CD4-positive, alpha-beta T cell treated with Interleukin-15 for 1 hour (primary cell): ENCODE results near the gene CX3CR1.

Experiments
- DNase-seq: peaks from one replicate; pipeline ENCODE4 v3.0.0-alpha.2; 2020

CX3CR1 gene

DNA sequence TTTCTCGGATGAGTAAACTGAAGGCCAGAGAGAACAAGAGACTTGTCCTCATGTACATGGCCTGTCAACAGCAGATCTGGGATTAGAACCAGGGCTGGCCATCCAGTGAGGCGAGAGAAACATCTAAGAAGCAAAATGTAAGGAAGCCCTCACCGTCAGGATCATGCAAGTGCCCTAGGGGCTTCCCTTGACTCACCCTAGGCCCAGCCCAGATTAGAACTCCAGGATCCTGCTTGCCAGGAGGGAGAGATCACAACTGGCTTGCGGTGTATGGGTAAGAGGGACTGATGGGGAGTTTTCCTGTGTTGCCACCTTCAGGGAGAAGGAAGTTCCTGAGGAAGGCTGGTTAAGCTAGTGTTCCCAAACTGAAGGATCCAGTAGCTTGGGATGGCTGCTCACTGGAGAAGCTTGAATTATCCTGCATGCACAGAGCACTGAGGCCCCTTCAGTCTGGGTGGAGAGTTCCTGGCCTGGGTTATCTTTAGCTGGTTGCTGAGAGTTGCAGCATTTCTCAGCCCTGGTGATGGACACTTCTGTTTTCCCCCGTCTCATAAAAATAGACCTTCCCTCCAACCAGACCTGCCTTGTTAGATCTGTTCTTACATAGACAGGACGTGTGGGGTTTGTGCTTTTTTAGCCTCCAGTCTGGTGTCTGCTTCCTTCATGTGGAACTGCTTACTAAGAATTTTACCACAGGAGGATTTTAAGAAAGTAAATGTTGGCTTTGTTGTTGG lies 59.3 kb downstream of the CX3CR1 start:
- DNase-seq, result no peak

DNA sequence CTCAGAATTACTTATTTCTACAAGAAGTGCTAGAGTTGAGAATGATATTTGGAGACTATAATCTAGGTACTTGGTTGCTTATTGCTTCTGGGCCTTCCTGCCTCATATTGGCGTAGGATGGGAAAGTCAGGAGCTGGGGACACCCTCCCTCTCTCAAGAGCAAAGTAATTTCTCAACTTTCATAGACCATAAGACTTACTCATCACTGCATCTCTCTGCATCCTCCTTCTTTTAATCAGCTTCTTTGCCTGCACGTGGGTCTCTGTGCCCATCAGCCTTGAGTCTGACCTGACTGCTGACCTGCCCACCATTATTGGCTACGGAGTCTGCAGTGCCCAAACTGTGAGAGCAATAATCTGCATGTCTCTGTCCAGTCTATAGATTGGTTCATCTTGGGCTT lies 60.1 kb downstream of the CX3CR1 start:
- no peak for DNase-seq

- peak; percentile 29 for DNase-seq
These were observed 63.6 kb downstream of the CX3CR1 start for GRCh38 chr3:39216176-39216790.

- no peak for DNase-seq
These were observed 66.2 kb downstream of the CX3CR1 start for GRCh38 chr3:39213613-39214012.
